Peyer's patch (tissue), 4 donors: ENCODE results near the gene CEND1.

Experiments
- CTCF ChIP-seq, 6 experiments: fragments of 450-650 bp in 4 of 6; fragments of 200-600 bp in 2 of 6; sonication (generic) in 1 of 6; IDR thresholded peaks; one replicate each; pipeline ENCODE4 v1.5.1; 2017 to 2019; ENCODE audit warnings: antibody characterized with exemption in 6 of 6, mild to moderate bottlenecking in 3 of 6, moderate library complexity in 1 of 6
- POLR2A ChIP-seq, 2 donors: fragments of 450-650 bp; IDR thresholded peaks; one replicate each; pipeline ENCODE4 v1.5.1; 2017; ENCODE audit warnings: antibody characterized with exemption in 2 of 2, mild to moderate bottlenecking in 2 of 2, moderate library complexity in 2 of 2

GRCh38 chr11:813072-813455 is 23.2 kb upstream of the CEND1 start:
- no peak for TF ChIP-seq CTCF (IDR thresholded peaks at IDR 0.05)
- no peak for TF ChIP-seq POLR2A (IDR thresholded peaks at IDR 0.05)
